ENCODE data around the gene ZNF76.
"Not testable (repeated sequence)": the region's sequence is repeated elsewhere in the genome, so short reads cannot be mapped to it uniquely, and the experiment has no call there.

The ZNF76 gene

DNA sequence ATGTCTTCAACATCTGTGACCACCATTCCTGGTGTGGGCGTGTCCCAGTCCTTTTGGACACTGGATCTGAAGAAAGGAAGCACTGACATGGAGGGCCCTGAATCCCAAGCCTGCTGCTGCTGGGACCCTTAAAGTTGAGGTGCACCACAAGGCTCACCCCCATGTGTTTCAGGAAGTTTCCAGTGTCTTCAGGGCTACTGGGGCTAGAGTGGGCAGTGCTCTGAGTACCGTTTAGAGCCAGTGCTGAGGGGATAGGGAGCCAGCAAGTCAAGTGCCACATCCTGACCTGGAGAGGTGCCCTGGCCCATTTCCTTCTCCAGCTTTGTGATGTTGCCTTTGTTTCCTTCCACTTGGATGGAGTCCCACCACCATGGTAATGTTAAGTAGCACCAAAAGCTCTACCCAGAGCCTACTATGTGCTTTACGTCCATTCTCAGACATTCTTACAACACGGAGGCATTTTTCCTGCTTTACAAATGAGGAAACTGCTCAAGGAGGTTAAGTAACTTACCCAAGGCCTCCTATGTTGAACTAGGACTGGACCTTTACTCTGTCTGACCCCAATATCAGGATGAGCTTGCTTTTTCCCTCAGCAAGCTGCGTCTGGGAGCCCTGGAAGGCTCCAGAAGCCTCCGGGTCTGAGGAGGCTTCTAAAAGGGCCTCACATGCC is 37.5 kb downstream of the ZNF76 start:
- H3K36me3 Mint-ChIP-seq: peaks cover 4% of the 10 kb centered on the region
- H3K9me3 Mint-ChIP-seq (ENCODE audit: low read depth): no peaks in the 10 kb centered on the region
- no peaks in the 10 kb centered on the region for H3K27me3 Mint-ChIP-seq
- peaks cover 38% of the 10 kb centered on the region for H3K4me1 Mint-ChIP-seq (ENCODE audit: low read depth)
- peak overlapping the region; percentile 73 for H3K27ac Mint-ChIP-seq
- peak overlapping the region; percentile 88 for H3K4me3 Mint-ChIP-seq

- Mint-ChIP-seq H3K4me1 (ENCODE audit: low read depth) (peaks cover 46% of the 10 kb centered on the region), H3K9me3 (ENCODE audit: low read depth) (no peaks in the 10 kb centered on the region), H3K27me3 (no peaks in the 10 kb centered on the region), H3K4me3 (peak within 1 kb of the TSS; percentile 88), H3K36me3 (peaks cover 4% of the 10 kb centered on the region), H3K27ac (peak within 1 kb of the TSS; percentile 90)
These were observed 38.3 kb downstream of the ZNF76 start, which contains the start of gene DEF6 for GRCh38 chr6:35297601-35298481. Gene DEF6 (plus strand): TSS chr6:35297818. CDS start chr6:35297857, 39 bp downstream.

DNA sequence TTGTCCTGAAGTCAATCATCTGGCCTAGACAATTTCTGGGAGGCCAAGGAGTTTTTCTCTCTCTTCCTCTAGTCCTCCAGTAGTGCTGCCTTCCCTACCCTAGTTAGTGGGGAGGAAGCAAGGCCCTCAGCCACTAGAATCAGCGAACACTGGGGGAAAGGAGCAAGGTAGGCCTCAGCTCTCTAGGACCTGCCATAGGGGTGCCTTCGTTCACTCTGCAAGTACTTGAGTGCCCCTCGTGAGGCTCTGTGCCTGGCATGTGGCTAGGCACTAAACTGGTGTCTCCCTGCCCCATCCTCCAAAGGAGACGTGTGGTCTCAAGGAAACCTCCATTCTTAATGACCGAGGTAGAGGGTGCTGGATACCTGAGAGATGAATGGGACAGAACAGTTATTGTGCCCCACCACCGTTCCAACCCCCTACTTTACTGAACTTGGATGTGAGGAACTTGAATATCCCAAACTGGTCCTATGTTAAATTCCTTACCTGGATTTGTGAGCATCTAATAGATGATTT is 39.1 kb downstream of the ZNF76 start:
- Mint-ChIP-seq H3K27ac (peak overlapping the region; percentile 90), H3K36me3 (peaks cover 7% of the 10 kb centered on the region), H3K9me3 (ENCODE audit: low read depth) (no peaks in the 10 kb centered on the region), H3K4me3 (peak overlapping the region; percentile 88), H3K27me3 (no peaks in the 10 kb centered on the region), H3K4me1 (ENCODE audit: low read depth) (peaks cover 54% of the 10 kb centered on the region)

DNA sequence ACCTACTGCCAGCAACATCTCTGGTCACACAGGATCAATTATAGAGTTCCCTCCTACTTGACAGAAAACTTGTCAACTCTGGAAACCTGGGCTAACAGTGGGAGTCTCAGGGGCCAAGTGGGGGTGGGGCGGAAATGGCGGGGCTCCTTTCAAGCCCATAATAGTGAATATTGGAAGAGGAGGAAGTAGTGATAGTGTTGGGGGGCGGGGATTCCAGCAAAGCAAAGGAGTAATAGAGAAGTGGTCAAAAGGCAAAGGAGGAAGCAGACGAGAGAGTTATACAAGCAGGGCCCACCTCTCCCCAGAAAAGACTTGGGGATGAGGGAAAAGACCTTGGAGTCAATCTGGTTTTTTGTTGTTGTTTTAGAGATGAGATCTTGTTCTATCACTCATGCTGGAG is 40.1 kb downstream of the ZNF76 start:
- H3K9me3 Mint-ChIP-seq (ENCODE audit: low read depth): no peaks in the 10 kb centered on the region
- no peaks in the 10 kb centered on the region for H3K27me3 Mint-ChIP-seq
- H3K36me3 Mint-ChIP-seq: peaks cover 2% of the 10 kb centered on the region
- H3K4me3 Mint-ChIP-seq: peak overlapping the region; percentile 88
- peaks cover 58% of the 10 kb centered on the region for H3K4me1 Mint-ChIP-seq (ENCODE audit: low read depth)
- H3K27ac Mint-ChIP-seq: peak overlapping the region; percentile 90

DNA sequence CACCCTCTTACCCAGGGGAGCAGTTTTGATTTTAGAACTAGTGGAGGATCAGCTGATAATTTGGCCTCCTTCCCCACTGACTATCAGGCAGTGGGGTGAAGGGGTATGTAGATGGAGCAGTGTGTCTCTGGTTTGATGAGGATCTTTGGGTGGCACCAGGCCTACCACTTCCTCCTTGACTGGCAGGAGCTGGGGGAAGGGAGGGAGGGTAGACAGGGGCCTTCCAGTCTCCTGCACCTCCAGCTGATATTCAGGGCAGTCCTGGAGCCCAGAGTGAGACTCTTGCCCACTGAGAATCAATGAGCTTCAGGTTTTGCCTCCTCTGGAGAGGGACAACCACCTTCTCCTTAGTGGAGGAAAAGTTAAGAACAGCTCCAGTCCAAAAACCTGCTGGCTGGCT is 41.3 kb downstream of the ZNF76 start:
- H3K4me3 Mint-ChIP-seq: peak overlapping the region; percentile 88
- H3K4me1 Mint-ChIP-seq (ENCODE audit: low read depth): peaks cover 61% of the 10 kb centered on the region

GRCh38 chr6:35302604-35303241 is 43.2 kb downstream of the ZNF76 start:
- H3K36me3 Mint-ChIP-seq: peaks cover 4% of the 10 kb centered on the region

More for the DNA sequence above, 41.3 kb downstream of the ZNF76 start:
- peaks cover 2% of the 10 kb centered on the region for H3K36me3 Mint-ChIP-seq
- H3K9me3 Mint-ChIP-seq (ENCODE audit: low read depth): no peaks in the 10 kb centered on the region
- H3K27ac Mint-ChIP-seq: peak overlapping the region; percentile 90
- no peaks in the 10 kb centered on the region for H3K27me3 Mint-ChIP-seq

DNA sequence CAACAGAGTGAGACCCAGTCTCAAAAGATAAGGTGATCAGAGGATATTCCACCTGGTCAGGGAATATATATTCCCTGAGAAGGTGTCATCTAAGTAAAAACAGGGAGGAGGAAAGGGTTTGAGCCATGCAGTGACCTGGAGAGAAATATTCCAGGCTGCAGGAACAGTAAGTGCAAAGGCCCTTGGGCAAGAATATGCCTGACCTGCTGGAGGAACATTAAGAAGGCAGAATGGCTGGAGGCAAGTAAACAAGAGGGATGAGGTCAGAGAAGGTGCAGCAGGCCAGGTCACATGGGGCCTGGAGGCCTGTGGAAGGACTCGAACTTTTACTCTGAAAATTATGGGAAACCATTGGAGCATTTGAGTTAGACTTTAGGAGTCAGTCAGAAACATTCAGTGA is 44.8 kb downstream of the ZNF76 start:
- H3K4me3 Mint-ChIP-seq: peak overlapping the region; percentile 89
- peaks cover 7% of the 10 kb centered on the region for H3K36me3 Mint-ChIP-seq
- no peaks in the 10 kb centered on the region for H3K27me3 Mint-ChIP-seq
- H3K27ac Mint-ChIP-seq: peak overlapping the region; percentile 95
- H3K4me1 Mint-ChIP-seq (ENCODE audit: low read depth): peaks cover 77% of the 10 kb centered on the region
- no peaks in the 10 kb centered on the region for H3K9me3 Mint-ChIP-seq (ENCODE audit: low read depth)

More at GRCh38 chr6:35302604-35303241, 43.2 kb downstream of the ZNF76 start:
- H3K27me3 Mint-ChIP-seq: no peaks in the 10 kb centered on the region
- H3K9me3 Mint-ChIP-seq (ENCODE audit: low read depth): no peaks in the 10 kb centered on the region
- H3K4me1 Mint-ChIP-seq (ENCODE audit: low read depth): peaks cover 72% of the 10 kb centered on the region
- H3K4me3 Mint-ChIP-seq: peak overlapping the region; percentile 89
- peak overlapping the region; percentile 95 for H3K27ac Mint-ChIP-seq

- H3K4me1 Mint-ChIP-seq (ENCODE audit: low read depth): peaks cover 77% of the 10 kb centered on the region
- H3K36me3 Mint-ChIP-seq: peaks cover 10% of the 10 kb centered on the region
- peak overlapping the region; percentile 66 for H3K27ac Mint-ChIP-seq
- no peaks in the 10 kb centered on the region for H3K9me3 Mint-ChIP-seq (ENCODE audit: low read depth)
- H3K27me3 Mint-ChIP-seq: no peaks in the 10 kb centered on the region
- no peak overlapping the region for H3K4me3 Mint-ChIP-seq
These were observed 45.6 kb downstream of the ZNF76 start for GRCh38 chr6:35305117-35305516.

- Mint-ChIP-seq H3K36me3 (peaks cover 10% of the 10 kb centered on the region), H3K27ac (peak overlapping the region; percentile 88), H3K4me3 (peak overlapping the region; percentile 10), H3K4me1 (ENCODE audit: low read depth) (peaks cover 79% of the 10 kb centered on the region)
- H3K9me3 Mint-ChIP-seq (ENCODE audit: low read depth); H3K27me3 Mint-ChIP-seq: not testable (repeated sequence)
These were observed 47.6 kb downstream of the ZNF76 start for GRCh38 chr6:35307138-35307537.

DNA sequence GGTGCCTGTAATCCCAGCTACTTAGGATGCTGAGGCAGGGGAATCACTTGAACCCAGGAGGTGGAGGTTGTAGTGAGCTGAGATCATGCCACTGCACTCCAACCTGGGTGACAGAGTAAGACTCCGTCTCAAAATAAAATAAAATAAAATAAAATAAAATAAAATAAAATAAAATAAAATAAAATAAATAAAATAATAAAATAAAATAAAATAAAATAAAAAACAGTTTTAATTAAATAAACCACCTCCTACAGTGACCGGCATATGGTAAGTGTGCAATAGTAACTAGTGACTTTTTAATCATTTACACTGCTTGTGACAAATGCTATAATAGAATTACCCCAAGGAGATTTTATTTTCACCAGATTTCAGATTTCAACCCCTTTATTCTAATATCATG is 49.0 kb downstream of the ZNF76 start:
- Mint-ChIP-seq H3K4me1 (ENCODE audit: low read depth) (peaks cover 77% of the 10 kb centered on the region), H3K27ac (peak overlapping the region; percentile 96), H3K4me3 (peak overlapping the region; percentile 46)
- not testable (repeated sequence) for H3K27me3 Mint-ChIP-seq; H3K9me3 Mint-ChIP-seq (ENCODE audit: low read depth); H3K36me3 Mint-ChIP-seq

DNA sequence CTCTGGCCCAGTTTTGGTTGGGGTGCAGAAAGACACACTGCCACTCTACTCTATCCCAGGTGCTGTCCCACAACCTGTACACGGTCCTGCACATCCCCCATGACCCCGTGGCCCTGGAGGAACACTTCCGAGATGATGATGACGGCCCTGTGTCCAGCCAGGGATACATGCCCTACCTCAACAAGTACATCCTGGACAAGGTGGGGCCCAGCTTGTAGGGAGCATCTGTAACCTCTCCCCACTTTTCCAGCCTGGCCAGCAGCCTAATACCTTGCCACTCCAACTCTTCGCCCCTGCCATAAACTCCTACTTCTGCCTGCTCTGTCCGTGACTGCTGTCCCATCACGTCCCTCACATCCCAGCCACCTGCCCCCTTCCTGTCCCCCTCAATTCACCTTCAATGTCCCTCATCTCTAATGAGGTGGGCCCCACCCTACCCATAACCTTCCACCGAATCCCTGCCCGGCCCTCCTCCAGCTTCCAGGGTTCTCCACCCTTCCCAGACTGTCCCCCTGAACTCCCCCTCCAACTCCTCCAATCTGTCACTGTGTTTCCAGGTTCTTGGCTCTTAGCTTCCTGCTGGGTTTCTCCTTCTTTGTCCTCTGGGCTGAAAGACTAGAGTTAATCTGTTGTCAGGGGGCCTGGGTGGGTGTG is 50.2 kb downstream of the ZNF76 start:
- H3K4me1 Mint-ChIP-seq (ENCODE audit: low read depth): peaks cover 79% of the 10 kb centered on the region
- peak overlapping the region; percentile 96 for H3K27ac Mint-ChIP-seq
- H3K36me3 Mint-ChIP-seq: peaks cover 14% of the 10 kb centered on the region
- no peaks in the 10 kb centered on the region for H3K27me3 Mint-ChIP-seq
- peak overlapping the region; percentile 70 for H3K4me3 Mint-ChIP-seq
- no peaks in the 10 kb centered on the region for H3K9me3 Mint-ChIP-seq (ENCODE audit: low read depth)

- Mint-ChIP-seq H3K27me3 (no peaks in the 10 kb centered on the region), H3K36me3 (peaks cover 17% of the 10 kb centered on the region), H3K9me3 (ENCODE audit: low read depth) (no peaks in the 10 kb centered on the region), H3K27ac (peak overlapping the region; percentile 96), H3K4me3 (peak overlapping the region; percentile 70), H3K4me1 (ENCODE audit: low read depth) (peaks cover 85% of the 10 kb centered on the region)
These were observed 50.8 kb downstream of the ZNF76 start for GRCh38 chr6:35310265-35310831.

- H3K9me3 Mint-ChIP-seq (ENCODE audit: low read depth): no peaks in the 10 kb centered on the region
- peak overlapping the region; percentile 76 for H3K4me3 Mint-ChIP-seq
- H3K4me1 Mint-ChIP-seq (ENCODE audit: low read depth): peaks cover 89% of the 10 kb centered on the region
- peak overlapping the region; percentile 96 for H3K27ac Mint-ChIP-seq
- peaks cover 17% of the 10 kb centered on the region for H3K36me3 Mint-ChIP-seq
- no peaks in the 10 kb centered on the region for H3K27me3 Mint-ChIP-seq
These were observed 52.0 kb downstream of the ZNF76 start for GRCh38 chr6:35311390-35312075.
